ENCODE results near the gene C2orf68. TPM values are rescaled to one million over a fixed set of nuclear protein-coding genes. Genes with fewer than 3 reads are reported as not detected.
A peak's percentile ranks its signal among the peaks of the same experiment; 100 is the strongest.

C2orf68 gene
- total and polyA plus RNA-seq, 2 of the 8 experiments (the other 6 are each of a cell fraction or from before 2014, with no cell fraction given), result 46.3 to 49.4 TPM

DNA sequence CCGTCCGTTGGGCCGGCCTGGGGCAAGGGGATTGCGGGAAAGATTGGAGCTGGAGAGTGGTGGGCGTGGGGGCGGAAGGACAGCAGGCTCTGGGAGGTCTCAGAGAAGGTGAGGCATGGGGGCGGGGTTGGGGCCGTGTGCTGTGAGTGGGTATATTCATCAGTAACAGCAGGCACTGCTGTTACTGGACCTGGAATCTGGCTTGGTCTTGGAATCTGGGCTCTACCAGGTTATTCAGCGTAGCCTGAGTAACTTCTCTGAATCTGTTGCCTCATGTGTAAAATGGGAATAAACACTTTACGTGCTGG, 15.9 kb downstream of the C2orf68 start (continued):
- no peak for TF ChIP-seq CHD7 (IDR thresholded peaks at IDR 0.05; ENCODE audit: insufficient replicate concordance, low read length)
- TF ChIP-seq SIN3A (conservative IDR thresholded peaks at IDR 0.05 in 1 of 2, IDR thresholded peaks at IDR 0.05 in 1 of 2; ENCODE audit: low read depth in 1 of 2, low read length in 2 of 2), result peak in 1 of 2 experiments; percentile 7; a peak in 1 of 4 replicates
- TF ChIP-seq SAP30 (IDR thresholded peaks at IDR 0.05; ENCODE audit: insufficient read depth, insufficient replicate concordance, low read length), result peak; percentile 15
- TF ChIP-seq SP1 (IDR thresholded peaks at IDR 0.05; ENCODE audit: low read depth, low read length), result no peak
- no peak for TF ChIP-seq YY1 (IDR thresholded peaks at IDR 0.05; ENCODE audit: low read depth, low read length)
- no peak for TF ChIP-seq NANOG (IDR thresholded peaks at IDR 0.05; ENCODE audit: insufficient read depth, low read depth, low read length, poor library complexity, severe bottlenecking)
